OCI-LY1 (cell line): ENCODE data around the gene CPNE7.

Experiments used
- CTCF ChIP-seq: fragments of 200-600 bp; sonication (generic), shearing (Covaris generic); IDR thresholded peaks from 2 replicates; pipeline ENCODE4 v1.5.1; 2017; ENCODE audit warnings: mild to moderate bottlenecking, antibody characterized with exemption, low read length, moderate library complexity, mixed read lengths
- EZH2 ChIP-seq: fragments of 200-600 bp; sonication (generic), shearing (Covaris generic); IDR thresholded peaks from 2 replicates; pipeline ENCODE4 v1.8.0; 2017; ENCODE audit warnings: borderline replicate concordance, mixed run types, mild to moderate bottlenecking, antibody characterized with exemption, low read length, moderate library complexity, mixed read lengths

- TF ChIP-seq CTCF (no peak), EZH2 (no peak)
Measured at GRCh38 chr16:89554343-89554742, 21.2 kb upstream of the CPNE7 start.
